Stomach (tissue), 4 donors: ENCODE results near the gene MVP.

Experiments used
- CTCF ChIP-seq, 7 experiments: fragments of 450-650 bp in 4 of 7; fragments of 200-600 bp in 3 of 7; sonication (generic) in 3 of 7; IDR thresholded peaks; one replicate each; pipeline ENCODE4 v1.5.1; 2016 to 2019; ENCODE audit warnings: antibody characterized with exemption in 7 of 7, control low read depth in 2 of 7, mild to moderate bottlenecking in 1 of 7
- EP300 ChIP-seq: sonication (generic); formaldehyde crosslinking; IDR thresholded peaks from one replicate; pipeline ENCODE4 v1.6.1; 2017; ENCODE audit warnings: antibody characterized with exemption

GRCh38 chr16:29790949-29791844 is 29.1 kb upstream of the MVP start:
- TF ChIP-seq CTCF (IDR thresholded peaks at IDR 0.05) (no peak), EP300 (no peak)
